ENCODE data around the gene ZNF76. TPM values are rescaled to one million over a fixed set of nuclear protein-coding genes. Genes with fewer than 3 reads are reported as not detected.

The ZNF76 gene
- total and polyA plus RNA-seq, 2 of the 13 experiments (the other 11 are each of a cell fraction or from before 2014, with no cell fraction given): 13.2 to 26.4 TPM

DNA sequence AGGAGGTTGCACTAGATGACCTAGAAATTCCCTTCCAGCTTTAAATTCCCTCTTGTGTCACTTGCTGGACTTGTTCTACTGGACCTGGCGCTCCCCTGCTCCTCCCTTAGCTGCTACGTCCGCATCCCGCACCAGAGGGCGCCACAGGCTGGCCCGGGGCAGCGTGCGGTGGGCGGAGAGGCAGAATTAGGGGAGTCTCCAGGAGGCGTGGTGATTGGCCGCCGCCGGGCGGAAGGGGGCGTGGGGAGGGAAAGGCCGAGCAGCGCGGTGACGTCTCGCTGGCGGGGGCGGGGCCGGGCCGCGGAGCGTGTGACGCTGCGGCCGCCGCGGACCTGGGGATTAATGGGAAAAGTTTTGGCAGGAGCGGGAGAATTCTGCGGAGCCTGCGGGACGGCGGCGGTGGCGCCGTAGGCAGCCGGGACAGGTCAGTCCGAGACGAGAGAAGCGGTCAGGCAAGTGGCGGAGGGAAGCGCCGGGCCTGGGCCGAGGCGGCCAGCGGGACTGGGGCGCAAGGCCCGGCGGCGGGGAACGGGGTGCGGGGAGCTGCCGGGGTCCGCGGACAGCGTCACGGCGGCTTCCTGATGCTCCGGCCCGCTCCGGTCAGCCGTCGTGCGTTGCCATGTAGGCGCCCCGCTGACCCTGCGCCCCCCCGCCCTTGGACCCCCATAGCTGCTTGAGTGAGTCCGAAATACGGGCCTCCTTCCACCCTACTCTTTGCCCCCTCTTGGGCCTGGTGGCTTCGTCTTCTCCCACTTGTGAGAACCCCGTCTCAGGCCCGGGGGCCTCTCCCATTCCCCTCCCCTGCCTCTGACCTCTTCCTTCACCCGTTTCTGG lies 82.9 kb downstream of the ZNF76 start, which contains the start of gene PPARD (continued):
- peak in 1 of 2 experiments; percentile 36; a peak in 1 of 4 replicates for TF ChIP-seq EP300 (IDR thresholded peaks at IDR 0.05; ENCODE audit: low read depth in 2 of 2, low read length in 2 of 2)
- no peak for TF ChIP-seq EP300 (CRISPR knock-in tag; IDR thresholded peaks at IDR 0.05; ENCODE audit: borderline replicate concordance)
- no peak for TF ChIP-seq ZNF282 (IDR thresholded peaks at IDR 0.05; ENCODE audit: partially characterized antibody)
- TF ChIP-seq TAF1 (CRISPR knock-in tag; IDR thresholded peaks at IDR 0.05): peak; percentile 71
- TF ChIP-seq SOX5 (CRISPR knock-in tag; IDR thresholded peaks at IDR 0.05; ENCODE audit: borderline replicate concordance): peak; percentile 71; the same call in 1 of the 2 replicates
- TF ChIP-seq ZSCAN21 (CRISPR knock-in tag; IDR thresholded peaks at IDR 0.05; ENCODE audit: borderline replicate concordance): peak; percentile 71; the same call in 1 of the 2 replicates
- no peak for TF ChIP-seq ZNF33A (CRISPR knock-in tag; IDR thresholded peaks at IDR 0.05; ENCODE audit: borderline replicate concordance)
- TF ChIP-seq, protein P1, sequence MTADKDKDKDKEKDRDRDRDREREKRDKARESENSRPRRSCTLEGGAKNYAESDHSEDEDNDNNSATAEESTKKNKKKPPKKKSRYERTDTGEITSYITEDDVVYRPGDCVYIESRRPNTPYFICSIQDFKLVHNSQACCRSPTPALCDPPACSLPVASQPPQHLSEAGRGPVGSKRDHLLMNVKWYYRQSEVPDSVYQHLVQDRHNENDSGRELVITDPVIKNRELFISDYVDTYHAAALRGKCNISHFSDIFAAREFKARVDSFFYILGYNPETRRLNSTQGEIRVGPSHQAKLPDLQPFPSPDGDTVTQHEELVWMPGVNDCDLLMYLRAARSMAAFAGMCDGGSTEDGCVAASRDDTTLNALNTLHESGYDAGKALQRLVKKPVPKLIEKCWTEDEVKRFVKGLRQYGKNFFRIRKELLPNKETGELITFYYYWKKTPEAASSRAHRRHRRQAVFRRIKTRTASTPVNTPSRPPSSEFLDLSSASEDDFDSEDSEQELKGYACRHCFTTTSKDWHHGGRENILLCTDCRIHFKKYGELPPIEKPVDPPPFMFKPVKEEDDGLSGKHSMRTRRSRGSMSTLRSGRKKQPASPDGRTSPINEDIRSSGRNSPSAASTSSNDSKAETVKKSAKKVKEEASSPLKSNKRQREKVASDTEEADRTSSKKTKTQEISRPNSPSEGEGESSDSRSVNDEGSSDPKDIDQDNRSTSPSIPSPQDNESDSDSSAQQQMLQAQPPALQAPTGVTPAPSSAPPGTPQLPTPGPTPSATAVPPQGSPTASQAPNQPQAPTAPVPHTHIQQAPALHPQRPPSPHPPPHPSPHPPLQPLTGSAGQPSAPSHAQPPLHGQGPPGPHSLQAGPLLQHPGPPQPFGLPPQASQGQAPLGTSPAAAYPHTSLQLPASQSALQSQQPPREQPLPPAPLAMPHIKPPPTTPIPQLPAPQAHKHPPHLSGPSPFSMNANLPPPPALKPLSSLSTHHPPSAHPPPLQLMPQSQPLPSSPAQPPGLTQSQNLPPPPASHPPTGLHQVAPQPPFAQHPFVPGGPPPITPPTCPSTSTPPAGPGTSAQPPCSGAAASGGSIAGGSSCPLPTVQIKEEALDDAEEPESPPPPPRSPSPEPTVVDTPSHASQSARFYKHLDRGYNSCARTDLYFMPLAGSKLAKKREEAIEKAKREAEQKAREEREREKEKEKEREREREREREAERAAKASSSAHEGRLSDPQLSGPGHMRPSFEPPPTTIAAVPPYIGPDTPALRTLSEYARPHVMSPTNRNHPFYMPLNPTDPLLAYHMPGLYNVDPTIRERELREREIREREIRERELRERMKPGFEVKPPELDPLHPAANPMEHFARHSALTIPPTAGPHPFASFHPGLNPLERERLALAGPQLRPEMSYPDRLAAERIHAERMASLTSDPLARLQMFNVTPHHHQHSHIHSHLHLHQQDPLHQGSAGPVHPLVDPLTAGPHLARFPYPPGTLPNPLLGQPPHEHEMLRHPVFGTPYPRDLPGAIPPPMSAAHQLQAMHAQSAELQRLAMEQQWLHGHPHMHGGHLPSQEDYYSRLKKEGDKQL (CRISPR knock-in tag; IDR thresholded peaks at IDR 0.05; ENCODE audit: low read depth): no peak
- peak; percentile 9; the same call in 1 of the 2 replicates for TF ChIP-seq ZFP90 (CRISPR knock-in tag; IDR thresholded peaks at IDR 0.05; ENCODE audit: borderline replicate concordance)
- TF ChIP-seq, protein P2, sequence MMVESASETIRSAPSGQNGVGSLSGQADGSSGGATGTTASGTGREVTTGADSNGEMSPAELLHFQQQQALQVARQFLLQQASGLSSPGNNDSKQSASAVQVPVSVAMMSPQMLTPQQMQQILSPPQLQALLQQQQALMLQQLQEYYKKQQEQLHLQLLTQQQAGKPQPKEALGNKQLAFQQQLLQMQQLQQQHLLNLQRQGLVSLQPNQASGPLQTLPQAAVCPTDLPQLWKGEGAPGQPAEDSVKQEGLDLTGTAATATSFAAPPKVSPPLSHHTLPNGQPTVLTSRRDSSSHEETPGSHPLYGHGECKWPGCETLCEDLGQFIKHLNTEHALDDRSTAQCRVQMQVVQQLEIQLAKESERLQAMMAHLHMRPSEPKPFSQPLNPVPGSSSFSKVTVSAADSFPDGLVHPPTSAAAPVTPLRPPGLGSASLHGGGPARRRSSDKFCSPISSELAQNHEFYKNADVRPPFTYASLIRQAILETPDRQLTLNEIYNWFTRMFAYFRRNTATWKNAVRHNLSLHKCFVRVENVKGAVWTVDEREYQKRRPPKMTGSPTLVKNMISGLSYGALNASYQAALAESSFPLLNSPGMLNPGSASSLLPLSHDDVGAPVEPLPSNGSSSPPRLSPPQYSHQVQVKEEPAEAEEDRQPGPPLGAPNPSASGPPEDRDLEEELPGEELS (CRISPR knock-in tag; IDR thresholded peaks at IDR 0.05): peak; percentile 74
- TF ChIP-seq ZNF768 (CRISPR knock-in tag; IDR thresholded peaks at IDR 0.05): peak; percentile 74; the same call in 1 of the 2 replicates
- TF ChIP-seq MTF1 (CRISPR knock-in tag; IDR thresholded peaks at IDR 0.05): no peak
- TF ChIP-seq, protein P3, sequence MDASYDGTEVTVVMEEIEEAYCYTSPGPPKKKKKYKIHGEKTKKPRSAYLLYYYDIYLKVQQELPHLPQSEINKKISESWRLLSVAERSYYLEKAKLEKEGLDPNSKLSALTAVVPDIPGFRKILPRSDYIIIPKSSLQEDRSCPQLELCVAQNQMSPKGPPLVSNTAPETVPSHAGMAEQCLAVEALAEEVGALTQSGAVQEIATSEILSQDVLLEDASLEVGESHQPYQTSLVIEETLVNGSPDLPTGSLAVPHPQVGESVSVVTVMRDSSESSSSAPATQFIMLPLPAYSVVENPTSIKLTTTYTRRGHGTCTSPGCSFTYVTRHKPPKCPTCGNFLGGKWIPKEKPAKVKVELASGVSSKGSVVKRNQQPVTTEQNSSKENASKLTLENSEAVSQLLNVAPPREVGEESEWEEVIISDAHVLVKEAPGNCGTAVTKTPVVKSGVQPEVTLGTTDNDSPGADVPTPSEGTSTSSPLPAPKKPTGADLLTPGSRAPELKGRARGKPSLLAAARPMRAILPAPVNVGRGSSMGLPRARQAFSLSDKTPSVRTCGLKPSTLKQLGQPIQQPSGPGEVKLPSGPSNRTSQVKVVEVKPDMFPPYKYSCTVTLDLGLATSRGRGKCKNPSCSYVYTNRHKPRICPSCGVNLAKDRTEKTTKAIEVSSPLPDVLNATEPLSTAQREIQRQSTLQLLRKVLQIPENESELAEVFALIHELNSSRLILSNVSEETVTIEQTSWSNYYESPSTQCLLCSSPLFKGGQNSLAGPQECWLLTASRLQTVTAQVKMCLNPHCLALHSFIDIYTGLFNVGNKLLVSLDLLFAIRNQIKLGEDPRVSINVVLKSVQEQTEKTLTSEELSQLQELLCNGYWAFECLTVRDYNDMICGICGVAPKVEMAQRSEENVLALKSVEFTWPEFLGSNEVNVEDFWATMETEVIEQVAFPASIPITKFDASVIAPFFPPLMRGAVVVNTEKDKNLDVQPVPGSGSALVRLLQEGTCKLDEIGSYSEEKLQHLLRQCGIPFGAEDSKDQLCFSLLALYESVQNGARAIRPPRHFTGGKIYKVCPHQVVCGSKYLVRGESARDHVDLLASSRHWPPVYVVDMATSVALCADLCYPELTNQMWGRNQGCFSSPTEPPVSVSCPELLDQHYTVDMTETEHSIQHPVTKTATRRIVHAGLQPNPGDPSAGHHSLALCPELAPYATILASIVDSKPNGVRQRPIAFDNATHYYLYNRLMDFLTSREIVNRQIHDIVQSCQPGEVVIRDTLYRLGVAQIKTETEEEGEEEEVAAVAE (CRISPR knock-in tag; IDR thresholded peaks at IDR 0.05; ENCODE audit: borderline replicate concordance): peak; percentile 86; the same call in 1 of the 2 replicates
- TF ChIP-seq ZNF30 (CRISPR knock-in tag; IDR thresholded peaks at IDR 0.05): no peak
- 0 out of 2 replicates have a peak, but pooled peaks have one; percentile 47 for TF ChIP-seq SRF (IDR thresholded peaks at IDR 0.05; ENCODE audit: low read depth, low read length)
